GM21447 (cell line): ENCODE data around the gene GRM7.

Experiments used
- ATAC-seq: cut with Tn5 transposase; IDR thresholded peaks from one replicate; pipeline ENCODE4 v1.9.1; 2021; ENCODE audit not compliant: unreplicated experiment

GRM7 gene

GRCh38 chr3:7637694-7638093, 776.8 kb downstream of the GRM7 start:
- ATAC-seq: no peak

DNA sequence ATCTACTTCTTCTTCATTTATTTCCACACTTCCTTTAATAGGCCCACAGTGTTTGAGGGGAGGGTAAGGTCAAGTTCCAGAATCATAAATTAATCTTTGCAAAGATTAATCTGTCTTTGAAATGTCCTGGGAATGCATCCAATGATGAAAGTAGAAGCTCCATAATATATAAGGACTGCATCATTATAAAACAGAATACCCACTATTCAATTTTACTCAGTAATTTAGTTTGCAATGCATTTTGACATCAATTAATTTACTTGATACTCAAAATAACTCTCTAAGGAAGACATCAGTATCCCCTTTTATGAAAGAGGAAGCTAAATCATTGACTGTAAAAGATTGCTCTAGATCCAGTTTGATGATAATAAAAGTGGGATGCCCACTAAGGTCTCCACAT, 777.2 kb downstream of the GRM7 start:
- ATAC-seq: no peak

DNA sequence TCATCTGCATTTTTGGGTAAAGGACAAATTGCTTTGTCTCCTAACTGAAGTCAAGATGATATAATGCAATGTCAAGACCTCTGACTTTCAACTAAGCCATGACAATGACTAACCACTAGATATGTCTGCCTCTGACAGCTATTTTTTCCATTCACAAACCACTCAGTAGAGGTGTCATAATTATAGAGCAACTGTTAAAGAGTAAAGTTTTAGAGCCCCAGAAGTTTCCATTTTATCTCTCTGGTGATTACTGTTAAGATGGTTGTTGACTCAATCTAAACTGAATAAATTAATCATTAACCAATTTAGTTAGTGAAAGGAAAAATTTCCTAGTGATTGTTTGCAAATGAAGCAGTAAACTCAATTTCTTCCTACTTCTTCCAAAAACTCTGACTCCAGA, 779.9 kb downstream of the GRM7 start:
- no peak for ATAC-seq

DNA sequence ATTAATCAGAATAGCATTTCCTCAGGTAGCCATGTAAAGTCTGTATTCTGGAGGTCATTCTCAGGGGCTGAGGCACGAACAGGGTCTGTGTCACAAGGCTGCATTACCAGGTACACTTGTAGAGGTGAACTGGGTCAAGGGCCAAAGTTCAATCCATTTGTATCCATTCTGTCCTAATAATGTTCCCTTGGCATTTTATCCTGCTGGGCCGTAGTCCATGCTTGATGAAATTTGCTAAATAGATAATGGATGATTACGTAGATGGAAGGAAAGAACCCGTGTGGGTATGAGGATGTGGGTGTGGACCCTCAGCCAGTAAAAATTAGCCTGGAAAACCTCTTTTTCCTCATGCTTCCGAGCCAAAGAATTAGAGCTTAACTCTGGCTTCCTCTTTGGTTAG, 785.9 kb downstream of the GRM7 start:
- no peak for ATAC-seq

DNA sequence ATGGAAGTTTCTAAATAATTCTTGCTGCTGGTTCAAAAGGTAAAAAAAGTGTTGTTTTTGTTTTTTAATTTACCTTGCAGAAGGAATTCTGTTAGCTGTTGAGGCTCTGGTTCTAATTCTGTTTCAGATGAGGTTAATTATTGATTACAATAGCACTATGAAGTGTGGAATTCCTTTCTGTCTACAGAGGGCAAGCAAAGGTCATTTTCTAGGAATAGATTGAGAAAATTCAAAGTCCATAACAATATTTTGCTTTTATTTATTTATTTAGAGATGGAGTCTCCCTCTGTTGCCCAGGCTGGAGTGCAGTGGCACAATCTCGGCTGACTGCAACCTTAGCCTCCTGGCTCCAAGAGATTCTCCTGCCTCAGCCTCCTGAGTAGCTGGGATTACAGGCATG, 789.6 kb downstream of the GRM7 start:
- ATAC-seq: no peak

DNA sequence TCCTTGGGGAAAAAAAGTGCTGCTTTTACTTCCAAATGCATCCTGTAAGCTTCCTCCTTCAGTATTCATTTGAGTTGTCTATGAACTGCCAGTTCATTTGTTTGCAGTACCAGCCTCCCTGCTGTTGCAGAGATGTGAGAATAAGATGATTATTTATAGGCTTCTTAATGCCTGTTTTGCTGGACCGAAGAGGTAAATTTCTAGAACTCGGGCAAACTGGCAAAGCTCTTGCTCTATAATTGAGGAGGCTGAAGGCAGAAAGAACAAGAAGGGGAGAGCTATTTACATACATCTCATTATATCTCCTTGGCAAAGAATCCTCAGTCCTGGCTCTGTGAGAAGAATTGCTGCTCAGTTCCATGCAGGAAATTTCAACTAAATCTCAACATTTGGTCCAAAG, 790.4 kb downstream of the GRM7 start:
- no peak for ATAC-seq

DNA sequence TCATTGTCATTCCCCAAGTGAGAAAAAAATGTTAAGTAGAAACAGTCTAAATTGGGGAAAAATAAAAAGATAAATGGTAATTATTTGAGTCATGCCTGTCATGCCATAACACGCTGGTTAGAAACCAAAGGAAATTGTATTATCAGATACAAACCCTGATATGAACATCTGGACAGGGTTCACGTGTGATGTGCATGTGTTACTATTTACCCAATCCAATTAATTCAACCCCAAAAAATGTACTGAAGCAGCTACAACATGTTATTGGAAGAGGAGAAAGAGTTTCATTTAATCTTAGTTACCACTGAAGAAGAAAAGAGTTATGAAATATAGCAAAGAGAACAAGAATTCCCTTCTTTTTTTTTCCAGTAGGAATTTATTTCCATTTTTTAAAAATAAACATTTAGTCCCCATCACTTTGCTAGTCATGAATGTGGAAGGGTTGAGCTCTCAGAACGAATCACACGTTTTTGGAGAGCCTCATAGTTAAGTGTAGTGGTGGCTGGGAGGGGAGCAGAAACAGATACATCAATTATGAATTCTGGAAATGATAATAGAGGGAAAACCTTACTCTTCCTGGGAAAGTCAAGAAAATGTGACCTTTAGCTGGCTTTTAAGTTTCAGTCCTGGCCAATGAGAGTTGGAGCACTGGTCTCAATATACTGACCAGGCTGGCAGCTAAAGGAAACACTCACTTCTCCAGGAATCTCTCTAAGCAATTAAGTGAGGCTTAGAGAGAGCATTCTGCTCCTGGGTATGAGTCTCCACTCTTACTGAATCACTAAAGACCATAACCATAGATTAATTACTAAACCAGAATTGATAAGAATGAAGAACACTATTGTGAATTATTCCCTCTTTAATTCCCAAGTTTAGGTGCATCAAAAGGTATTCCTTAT, 796.5 kb downstream of the GRM7 start:
- ATAC-seq: no peak

GRCh38 chr3:7658294-7658693, 797.4 kb downstream of the GRM7 start:
- ATAC-seq: no peak

DNA sequence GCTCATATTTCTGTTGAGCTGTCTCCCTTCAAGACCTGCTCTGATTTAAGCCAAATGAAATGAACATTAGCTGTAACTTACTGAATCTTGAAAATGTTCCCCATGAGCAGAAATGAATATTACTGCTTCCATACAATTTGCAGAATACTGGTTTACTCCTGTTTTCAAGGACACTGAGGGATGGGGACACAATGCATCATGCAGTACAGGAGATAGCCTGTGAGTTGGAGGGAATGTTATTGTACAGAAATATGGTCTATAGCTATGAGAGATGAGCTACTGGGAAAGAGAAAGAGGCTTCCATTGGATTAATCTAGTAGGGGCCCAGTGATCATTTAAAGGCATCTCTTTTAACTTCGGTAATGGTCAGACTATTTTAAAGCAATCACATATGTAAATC, 798.2 kb downstream of the GRM7 start:
- no peak for ATAC-seq

DNA sequence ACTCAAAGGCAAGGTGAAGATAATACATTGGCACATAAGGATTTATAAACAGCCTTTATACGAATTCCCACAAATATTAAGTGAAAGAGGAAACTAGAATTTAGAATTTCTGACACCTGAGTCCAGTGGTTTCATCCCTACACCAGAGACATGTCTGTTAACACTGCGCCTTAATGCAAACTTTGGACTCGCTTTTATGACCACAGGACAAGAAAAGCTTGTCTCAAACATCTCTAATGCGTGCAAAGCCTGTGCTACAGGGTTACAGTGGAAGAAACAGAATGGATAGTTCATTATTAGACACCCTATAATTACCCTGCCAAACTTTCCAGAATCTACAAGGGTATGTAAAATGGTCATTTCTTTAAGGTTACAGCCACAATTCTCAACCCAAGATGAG, 802.9 kb downstream of the GRM7 start:
- no peak for ATAC-seq

DNA sequence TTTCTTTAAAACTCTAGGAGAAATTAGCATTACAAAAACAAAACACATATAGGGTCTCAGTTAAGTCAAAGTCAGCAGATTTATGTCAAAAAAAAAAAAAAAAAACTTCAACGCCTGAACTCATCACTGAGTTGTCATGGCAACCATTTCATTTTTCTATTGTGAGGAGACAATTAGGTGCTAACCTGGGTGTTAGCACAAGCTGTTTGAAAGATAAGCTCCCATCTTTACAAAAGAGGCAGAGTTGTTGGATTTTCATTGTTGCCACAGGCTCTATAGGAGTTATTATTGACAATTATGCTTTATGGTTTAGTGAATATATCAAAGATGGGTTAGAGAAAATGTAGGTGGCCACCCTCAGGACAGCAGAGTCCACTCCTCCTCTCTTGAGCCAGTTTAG, 806.9 kb downstream of the GRM7 start:
- no peak for ATAC-seq

- ATAC-seq: no peak
Observed at GRCh38 chr3:7669641-7670040, 808.7 kb downstream of the GRM7 start.

GRCh38 chr3:7678521-7678920, 817.6 kb downstream of the GRM7 start:
- no peak for ATAC-seq

DNA sequence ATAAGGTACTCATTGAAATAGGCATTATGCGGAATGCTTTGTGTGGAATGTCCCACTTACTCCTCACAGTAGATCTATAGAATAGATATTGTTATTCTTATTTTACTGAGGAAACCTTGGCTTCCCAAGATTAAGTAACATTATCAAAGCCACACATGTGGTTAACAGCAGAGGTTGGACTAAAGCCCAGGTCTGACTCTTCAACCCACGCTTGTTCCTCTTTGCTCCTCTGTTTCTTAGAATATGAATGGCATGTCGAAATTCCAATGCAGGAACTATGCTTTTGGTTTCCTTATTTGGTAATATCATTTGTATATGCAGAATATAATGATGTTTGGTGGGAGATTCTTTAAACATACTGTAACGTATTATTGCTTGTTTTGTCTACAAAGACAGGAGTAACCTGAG, 821.9 kb downstream of the GRM7 start:
- no peak for ATAC-seq

DNA sequence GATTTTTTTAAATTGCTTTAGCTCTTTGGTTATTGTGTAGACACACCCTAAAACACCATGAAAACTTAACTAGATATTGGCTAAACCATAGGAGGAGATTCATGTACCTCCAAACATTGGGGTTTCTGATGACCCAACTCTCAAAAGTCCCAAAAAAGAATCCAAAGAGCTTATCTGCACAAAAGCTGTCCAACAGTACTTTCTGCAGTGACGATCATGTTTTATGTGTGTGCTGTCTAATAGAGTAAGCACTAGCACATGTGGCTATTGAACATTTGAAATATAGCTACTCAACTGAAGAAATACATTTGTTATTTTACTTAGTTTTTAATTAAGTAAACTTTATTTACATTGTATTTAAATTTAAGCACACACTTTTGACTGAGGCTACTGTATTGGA, 822.5 kb downstream of the GRM7 start:
- ATAC-seq: no peak

DNA sequence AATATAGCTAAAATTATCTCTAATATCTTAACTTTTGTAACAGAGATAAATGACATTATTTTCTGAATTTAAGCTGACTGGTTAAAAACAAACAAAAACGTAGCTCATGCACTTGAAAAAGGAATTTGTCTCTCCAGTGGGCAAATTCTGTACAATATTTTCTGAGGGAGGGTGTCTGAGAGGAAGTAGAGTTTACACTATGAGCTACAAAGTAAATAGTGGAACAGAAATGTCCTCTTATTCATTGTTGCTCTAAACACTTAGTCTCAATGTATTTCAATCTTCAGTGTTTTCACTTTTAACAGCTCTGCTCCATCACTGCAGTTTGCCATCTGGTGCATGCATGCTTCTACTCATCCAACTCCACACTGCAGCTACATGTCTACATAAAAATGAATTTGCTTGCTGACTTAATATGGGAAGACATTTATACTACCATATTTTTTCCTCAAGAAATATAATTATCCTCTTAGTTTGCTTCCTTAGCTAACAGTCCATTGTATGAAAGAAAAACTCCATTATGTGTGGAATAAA, 823.3 kb downstream of the GRM7 start:
- ATAC-seq: no peak

DNA sequence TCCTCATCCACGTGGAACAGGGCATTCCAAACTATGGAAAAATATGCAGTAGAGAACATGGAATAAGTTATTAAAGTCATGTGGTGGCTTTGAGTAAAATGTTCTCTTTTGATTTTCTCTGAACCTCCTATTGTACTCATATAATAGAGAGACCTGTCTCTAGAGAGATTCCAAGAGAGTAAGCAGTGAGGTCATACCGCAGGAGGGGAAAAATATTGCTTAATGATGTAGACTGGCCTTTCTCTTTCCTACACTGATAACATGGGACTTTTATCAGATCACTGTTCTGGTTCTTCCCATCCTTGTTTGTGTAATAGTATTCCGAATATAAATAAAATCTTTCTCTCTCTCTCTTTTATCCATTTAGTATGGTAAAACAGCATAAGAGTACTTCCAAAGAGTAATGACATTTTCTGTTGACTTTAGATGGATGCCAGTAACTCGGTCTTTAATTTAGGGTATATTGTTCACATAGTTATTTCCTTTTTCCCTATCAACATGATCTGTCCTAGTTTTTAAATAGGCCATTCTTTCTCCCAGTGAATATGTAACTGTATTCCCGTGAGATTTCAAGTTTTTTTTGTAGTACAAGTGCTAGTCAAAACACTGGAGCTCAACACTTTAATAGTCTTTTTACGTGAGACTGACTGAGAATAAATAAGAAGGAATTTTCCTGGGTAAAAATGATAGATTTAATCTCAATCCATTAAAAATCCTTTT, 826.7 kb downstream of the GRM7 start:
- no peak for ATAC-seq

DNA sequence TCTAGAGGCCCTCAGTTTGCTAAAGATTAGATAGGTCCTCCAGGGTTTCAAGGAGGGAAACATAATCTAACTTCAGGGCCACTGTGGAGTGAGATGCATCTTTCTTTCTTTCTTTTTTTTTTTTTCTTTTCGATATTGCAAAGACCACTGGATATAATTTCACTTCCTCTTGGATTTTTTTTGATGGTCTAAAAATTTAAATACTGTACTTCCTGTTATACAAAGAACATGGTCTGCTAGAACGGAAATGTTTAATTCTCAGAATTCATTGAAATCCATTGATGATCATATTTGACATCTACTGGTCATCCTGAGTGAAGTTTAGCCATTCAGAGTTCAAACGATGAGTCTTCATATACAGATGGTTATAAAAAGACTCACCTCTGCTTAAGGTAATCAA, 832.0 kb downstream of the GRM7 start:
- ATAC-seq: no peak

DNA sequence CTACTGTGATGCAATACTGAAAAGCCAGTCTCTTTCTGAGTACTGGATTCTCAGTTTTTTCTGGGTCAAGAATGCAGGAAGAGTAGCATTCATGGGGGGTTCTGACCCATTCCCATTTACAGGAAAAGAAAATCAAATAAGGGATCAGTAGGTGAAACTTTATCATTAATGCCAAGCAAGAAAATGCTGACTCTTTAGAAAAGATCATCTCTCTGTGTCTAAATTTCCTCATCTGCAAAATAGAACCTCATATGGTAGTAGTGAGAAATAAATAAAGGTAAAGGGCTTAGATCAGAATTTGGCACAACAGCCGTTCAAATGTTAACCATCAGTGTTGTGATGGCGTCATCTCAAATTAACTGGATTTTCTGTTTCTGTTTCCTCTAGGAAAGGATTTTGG, 833.1 kb downstream of the GRM7 start:
- ATAC-seq: no peak

- ATAC-seq: no peak
Observed at GRCh38 chr3:7695049-7695448, 834.1 kb downstream of the GRM7 start.

DNA sequence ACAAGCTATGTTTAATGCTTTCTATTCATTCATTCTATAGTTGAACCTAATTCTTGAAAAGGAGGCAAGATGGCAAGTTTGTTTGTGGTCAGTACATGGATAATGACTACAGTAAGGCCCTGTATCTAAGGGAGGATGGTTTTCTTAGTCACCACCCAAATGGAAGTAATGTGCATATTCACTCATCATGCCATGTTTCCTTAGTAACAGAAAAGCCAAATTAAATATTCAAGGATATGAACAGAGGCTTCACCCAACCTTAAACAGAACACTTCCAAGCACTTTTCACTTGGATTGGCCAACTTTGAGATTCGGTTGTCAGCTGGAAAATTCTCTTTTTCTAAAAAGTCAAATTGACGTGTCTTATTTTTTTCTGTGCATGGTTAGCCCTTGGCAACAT, 835.4 kb downstream of the GRM7 start:
- no peak for ATAC-seq

- no peak for ATAC-seq
Observed at GRCh38 chr3:7697548-7697947, 836.6 kb downstream of the GRM7 start.
